ENCODE results near the gene IDUA.

DNA sequence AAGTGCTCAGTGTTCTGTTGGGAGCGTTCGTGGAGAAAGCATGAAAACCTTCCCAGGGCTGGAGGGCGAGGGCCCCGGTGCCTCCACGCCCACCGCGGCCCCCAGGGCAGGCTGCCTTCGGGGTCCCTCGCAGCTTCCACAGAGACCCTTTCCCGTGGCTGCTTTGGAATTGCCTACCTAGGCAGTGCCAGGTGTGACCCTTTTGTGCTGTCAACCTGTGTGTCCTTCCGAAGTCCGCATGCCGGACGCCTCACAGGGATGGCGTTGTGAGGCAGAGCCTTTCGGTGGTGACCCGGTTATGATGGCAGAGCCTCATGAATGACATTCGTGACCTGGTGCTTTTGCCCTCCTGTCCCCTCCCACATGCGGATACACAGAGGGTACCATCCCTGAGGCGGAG, 37.2 kb upstream of the IDUA start:
- TF ChIP-seq CTCF (IDR thresholded peaks at IDR 0.05; ENCODE audit: low read depth, low read length) (no peak), EZH2phosphoT487 (IDR thresholded peaks at IDR 0.05; ENCODE audit: low read depth) (no peak)

Data from OCI-LY3 (cell line).